Embryonic facial prominence (tissue), 1 donor: Measurements from ENCODE around the gene SMC5.
"Not testable (repeated sequence)": the region's sequence is repeated elsewhere in the genome, so short reads cannot be mapped to it uniquely, and the experiment has no call there.

ENCODE experiments used
- DNase-seq: peaks from one replicate; pipeline ENCODE4 v3.0.0-alpha.2; 2016; ENCODE audit errors: extremely low spot score

The SMC5 gene

DNA sequence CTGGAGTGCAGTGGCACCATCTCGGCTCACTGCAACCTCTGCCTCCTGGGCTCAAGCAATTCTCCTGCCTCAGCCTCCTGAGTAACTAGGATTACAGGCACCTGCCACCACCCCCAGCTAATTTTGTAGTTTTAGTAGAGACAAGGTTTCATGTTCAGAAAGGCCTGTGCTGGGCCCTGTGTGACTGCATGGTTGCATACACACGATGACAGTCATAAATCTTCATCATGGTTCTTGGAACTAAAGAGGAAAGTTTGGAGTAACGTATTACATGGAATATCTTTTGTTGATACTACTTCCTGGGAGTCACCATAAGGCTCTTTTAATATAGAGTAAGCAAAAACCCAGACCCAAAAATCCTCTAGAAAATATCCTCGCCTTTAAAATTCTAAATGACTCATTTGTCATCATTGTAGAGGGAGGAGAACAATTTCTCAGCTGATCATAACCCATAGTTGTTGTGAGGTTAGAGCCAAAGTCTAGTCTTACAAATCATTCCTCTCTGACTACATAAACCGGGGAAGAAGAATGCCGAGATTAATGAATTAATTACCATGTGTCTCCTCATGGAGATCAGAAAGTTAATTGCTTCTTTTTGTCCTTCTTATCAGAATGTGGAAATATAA lies 108.6 kb downstream of the SMC5 start:
- no peak for DNase-seq

DNA sequence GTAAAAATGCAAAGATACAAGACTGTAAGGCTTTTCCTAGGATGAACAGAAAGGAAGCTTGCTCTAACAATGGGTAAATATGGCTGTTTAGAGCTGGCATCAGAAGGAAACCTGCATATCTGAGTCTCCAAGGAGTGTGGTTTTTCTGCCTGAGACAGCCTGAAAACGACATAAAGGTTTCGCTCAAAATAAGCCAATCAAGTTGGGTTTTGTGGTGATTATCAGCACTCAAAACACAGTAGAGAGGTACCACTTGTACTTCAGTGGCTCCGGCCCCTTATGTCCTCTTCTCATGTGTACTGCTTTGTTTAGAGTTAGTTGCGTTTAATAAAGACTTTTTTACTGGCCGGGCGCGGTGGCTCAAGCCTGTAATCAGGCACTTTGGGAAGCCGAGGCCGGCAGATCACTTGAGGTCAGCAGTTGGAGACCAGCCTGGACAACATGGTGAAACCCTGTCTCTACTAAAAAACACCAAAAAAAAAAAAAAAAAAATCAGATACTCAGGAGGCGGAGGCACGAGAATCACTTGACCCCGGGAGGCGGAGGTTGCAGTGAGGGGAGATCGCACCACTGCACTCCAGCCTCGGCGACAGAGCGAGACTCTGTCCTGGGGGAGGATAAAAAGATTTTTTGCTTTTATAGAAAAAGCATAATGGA lies 116.3 kb downstream of the SMC5 start:
- no peak for DNase-seq

DNA sequence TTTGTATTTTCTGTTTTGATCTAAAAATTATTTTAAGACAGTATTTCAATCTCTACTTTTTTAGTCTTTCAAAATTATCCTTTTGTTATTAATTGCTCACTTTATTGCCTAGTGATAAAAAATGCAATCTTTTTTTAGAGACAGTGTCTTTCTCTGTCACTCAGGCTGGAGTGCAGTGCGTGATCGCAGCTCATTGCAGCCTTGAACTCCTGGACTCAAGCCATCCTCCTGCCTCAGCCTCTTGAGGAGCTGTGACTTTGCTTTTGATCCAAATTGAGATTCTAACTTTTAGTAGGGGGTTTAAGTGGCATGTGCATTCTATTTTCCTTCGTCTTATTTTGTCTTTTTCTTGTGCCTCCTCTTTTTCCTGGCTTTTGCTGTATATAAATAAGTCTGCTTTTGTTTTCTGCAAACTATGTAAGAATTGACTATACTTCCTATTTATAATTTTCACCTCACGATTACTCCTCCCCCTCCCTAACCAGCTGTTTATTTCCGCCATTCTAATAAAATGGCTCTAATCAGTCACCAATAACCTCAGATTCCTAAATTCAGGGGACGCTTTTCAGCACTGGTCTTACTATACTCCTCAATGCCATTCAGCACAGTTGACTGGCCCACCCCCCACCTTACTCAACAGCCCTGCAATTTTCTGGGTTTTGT lies 123.4 kb downstream of the SMC5 start:
- no peak for DNase-seq

DNA sequence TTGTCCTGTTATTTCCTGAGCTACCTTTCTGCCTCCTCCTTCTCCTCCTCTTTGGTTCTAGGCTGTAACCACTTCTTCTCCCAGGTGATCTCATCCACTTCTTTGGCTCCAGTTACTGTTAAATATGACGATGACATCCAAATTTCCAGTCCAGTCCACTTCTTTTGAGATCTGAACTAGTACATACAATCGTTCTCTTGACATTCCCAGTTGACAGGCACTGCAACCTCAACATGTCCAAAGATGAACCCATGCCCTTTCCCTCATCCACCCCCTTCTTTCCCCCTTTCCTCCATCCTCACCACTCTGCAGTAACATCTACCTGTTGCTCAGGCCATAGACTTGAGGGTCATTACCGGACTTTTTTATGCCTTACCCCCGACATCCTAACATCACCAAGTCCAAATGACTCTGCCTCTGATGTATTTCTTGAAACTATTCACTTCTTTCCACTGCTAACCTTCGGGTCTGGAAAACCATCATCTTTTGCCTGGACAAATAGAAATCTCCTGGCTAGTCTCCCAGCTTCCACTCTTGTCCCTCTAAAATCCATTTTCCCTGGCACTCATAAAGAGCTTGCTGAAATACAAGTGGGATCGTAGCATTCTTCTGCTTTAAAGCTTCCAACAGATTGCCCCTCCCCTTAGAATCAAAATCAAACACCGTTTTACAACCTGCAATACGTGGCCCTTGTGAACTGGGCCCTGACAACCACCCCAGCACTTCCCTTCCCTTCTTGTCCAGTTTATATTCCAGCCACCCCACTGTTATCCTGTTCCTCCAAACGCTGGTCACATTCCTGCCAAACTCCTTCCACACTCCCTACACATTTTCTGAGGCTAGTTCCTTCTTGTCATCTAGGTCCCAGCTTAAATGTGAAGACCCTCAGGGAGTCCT lies 124.2 kb downstream of the SMC5 start:
- no peak for DNase-seq

DNA sequence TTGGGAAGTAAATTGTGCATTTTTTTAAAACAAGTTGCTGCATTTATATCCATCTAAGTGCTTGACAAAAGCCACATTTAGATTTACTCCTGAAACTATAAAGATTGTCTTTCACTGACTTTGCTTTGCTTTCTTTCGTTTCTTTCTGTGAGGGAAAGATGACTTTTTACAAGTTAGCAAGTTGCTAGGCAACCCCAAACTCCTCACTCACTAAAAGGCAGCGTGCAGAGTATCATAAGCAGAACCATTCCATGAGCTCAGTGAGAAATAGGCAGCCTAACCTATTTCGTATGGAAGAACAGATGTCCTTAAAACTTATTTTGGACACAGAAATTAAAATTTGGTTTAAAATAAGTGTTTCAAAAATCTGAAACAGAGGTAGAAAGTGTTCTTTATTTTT lies 126.6 kb downstream of the SMC5 start:
- DNase-seq, result peak; percentile 75

DNA sequence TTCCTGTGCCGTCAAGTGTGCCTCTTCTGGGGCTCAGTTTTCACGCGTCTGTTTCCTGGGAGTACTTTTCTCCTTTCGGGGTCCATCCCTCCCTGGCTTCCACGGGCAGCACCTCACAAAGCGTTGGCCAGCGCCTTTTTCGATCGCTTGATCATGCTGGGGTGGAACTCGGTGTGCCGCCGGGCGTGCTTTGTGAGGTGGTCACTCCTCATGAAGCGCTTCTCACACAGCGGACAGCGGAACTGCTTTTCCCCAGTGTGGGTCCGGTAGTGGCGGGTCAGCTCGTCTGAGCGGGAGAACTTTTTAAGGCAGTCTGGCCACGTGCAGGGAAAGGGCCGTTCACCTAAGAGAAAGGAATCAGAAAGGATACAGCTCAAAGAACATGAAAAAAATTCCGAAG lies 128.9 kb downstream of the SMC5 start:
- no peak for DNase-seq

DNA sequence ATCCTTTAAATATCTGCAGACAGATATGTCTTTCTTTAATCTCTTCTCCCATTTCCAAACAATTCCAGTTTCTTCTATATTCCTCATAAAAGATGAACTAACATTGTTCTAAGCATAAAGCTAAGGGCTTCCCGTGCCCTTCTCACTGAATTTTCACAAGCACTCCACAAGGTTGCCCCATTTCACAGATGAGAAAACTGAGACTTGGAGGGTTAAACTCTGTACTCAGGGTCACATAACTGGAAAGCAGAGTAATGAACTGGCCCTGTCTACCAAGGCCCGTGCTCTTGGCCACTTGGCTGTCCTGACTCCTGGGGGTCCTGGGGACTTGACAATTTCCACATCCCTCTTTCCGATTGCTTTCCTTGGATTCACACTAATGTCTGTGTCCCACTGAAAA lies 130.4 kb downstream of the SMC5 start:
- no peak for DNase-seq

DNA sequence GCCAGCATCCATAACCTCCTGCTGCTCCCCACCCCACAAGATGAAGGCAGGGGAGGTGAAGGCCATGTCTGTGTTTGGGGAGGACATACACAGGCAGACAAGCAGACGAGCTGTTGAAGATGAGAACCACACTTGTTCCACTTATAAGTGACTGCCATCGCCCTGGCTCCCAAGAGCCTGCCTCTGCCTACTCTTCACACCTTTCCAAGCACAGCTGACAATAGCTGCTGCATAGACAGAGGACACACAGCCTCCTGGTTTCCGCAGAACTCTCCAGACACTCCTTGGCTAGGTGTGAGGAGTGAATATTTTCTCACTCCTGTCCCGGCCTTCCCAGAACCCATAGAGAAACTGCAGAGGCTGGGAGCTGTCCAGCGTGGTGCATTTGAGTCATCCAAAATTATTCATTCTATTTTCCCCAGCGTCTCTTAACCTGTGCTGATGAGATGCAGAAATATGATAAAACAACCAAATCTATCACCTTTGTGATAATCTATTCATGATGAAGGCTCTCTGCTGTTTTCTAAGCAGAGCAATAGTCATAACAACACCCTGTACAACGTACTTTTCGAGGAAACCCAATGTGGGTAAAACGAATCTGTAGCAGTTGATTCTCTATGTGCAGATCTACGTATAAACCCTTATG lies 131.0 kb downstream of the SMC5 start:
- no peak for DNase-seq

DNA sequence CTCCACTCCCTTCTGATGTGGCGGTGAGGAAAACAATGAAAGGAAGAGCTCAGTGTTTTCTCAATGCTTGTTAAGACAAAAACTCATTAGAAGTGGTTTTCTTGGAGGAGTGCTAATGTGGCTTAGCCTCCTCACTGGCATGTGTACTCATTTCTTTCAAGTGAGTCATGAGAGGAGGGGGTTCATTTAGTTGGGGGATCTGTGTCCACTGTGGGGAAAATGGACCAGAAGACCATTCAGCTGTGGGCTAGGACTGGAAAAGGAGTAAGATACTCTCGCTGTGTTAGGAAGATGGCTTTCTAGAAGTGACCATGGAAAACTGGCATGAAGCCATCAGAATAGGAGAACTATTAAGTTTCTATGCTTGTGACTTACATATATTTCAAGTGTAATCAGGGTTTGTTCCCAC lies 132.2 kb downstream of the SMC5 start:
- no peak for DNase-seq

DNA sequence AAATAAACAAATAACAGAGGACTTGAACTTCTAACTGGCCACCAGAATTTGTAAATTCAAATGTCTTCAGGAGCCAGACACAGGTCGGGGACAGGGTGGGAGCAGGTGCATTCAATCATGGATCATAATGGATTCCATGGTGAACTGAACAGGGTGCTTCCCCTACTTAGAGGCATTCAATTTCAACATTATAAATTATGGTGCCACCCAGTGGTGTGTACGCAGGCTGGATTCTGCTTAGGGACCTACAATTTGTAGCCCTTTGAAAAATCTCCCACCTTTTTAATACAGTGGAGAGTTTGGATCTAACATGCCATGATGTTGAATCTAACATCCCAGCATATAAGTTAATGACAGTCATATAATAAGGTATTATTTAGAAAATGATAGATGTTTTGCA lies 133.4 kb downstream of the SMC5 start:
- no peak for DNase-seq

DNA sequence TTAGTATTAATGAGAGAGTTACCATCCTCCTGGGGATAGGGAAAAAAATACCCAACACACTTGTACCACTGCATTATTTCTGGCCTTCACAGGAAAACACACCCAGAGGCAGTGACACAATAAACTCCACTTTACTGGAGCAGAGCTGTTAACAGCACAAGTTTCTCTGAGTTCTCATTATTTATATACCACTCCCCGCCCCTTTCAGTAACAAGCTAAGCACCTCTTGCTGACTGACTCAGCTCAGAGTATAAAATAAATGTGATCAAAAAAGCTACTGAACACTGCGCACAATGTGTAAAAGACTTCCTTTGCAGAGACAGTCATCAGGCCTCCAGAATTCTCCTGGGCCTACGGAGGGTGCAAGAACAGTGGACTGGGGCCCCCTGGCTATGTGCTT lies 134.1 kb downstream of the SMC5 start:
- no peak for DNase-seq

DNA sequence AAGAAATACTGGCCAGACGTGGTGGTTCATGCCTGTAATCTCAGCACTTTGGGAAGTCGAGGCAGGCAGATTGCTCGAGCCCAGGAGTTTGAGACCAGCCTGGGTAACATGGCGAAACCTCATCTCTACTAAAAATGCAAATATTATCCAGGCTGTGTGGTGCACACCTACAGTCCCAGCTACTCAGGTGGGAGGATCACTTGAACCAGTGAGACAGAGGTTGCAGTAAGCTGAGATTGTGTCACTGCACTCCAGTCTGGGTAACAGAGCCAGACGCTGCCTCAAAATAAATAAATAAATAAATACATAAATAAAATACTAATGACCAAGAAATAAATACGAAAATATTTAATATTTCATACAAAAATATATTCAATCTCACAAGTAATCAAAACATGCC lies 136.9 kb downstream of the SMC5 start:
- DNase-seq, result no peak

DNA sequence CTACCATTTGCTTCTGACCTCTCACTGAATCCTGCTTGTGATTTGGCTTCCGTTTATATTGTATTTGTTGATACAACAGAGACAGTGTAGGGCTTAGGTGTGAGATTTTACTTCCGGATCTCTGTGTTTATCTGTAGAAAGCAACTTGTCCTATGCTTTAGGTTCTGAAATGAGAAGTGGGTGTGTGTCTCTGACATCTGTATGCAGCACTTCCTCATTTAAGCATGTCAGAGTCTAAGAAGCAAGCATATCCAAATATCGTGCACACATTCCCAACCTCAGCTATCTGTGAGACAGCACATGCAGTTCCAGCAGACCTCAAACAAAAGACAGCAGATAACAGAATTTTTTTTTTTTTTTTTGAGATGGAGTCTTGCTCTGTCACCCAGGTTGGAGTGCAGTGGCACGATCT lies 139.4 kb downstream of the SMC5 start:
- DNase-seq, result no peak

DNA sequence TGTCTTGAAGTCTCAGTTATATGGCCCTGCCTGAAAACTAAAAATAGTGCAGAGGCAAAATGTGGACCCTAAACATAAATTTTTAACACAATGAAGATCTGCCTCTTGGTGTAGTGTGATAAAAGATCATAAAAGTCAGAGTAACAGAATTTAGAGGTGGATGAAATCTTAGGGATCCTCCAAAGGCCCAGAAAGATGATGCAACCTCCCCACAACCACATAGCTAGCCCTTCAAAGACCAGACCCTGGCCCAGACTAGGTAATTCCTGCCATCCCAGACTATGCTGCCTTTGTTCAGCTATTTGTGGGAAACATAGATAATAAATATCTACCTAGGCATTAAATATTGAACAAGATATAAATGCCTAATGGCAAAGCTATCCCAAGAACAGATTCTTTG lies 140.4 kb downstream of the SMC5 start:
- no peak for DNase-seq

DNA sequence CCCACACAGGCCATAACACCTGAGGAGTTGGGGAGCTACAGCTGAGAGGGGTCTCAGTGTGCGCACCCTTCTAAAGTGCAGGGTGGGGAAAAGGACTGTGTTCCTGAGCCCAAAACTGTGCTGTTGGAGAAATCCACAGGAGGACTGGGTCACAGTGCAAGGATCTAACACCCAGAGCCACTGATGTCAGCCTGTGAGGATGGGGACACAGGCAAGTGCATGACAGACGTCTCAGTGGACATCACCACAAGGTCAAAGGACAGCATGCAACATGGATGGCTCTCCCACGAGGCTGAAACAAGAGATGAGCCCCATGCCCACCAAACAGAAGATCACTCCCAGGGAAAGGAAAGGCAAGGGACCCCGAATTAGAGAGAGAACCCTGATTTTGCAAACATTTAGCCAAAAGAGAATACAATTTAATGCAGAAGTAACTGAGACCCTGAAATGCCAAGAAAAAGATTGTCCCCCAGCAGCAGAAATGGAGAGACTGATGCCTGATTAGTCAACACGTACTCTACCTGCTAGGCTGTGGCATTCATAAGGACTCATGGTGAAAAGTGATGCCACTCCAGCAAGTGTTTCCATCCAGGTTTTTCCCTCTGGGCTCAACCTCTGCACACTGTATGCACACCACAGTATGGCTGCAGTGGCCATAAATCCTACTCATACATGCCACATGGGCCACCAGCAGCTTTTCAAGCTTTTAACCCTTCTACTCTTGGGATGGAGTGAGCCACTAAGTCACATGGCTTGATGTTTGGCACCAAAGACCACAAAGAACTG lies 141.5 kb downstream of the SMC5 start:
- no peak for DNase-seq

DNA sequence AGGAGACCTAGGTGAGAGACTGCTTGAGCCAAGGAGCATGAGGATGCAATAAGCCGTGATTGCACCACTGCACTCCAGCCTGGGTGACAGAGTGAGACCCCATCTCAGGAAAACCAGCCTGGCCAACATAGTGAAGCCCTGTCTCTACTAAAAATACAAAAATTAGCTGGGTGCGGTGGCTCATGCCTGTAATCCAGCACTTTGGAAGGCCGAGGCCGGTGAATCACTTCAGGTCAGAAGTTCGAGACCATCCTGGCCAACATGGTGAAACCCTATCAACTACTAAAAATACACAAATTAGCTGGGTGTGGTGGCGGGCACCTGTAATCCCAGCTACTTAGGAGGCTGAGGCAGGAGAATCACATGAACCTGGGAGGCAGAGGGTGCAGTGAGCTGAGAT lies 142.5 kb downstream of the SMC5 start:
- not testable (repeated sequence) for DNase-seq

DNA sequence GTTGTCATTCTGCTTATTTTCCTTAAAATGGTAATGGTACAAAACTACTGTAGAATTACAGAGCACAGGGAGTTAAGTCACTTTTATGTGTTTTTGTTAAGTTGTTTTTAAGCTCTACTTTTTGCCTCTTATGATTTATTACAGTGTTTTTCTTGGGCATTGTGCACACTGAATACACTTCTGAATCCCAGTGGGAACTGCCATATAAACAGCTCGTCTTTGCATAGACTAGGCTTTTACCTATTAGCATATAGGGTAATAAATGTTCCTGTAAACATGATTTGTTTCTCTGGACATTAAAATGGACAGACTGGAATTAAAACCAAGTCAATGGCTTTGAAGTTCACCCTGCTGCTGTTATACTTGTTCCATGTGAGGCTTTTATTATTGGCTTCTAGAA lies 143.4 kb downstream of the SMC5 start:
- DNase-seq, result no peak

DNA sequence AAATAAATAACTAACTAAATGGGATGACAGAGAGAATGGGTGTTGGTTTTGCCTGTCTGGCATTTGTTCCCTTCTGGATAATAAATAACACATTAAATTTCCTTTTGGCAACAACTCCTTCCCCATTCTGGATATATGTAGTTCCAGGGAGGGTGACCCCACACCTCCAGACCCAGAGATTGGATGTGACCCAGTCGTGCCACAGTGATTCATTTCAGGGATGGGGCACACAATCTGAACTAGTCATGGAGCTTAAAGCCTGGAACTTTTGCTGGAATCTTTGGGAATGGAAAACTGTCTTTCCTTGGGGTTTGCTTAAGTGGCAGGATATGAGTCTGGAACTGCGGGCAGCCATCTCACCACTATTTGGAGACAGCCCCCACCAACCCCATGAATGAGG lies 144.4 kb downstream of the SMC5 start:
- no peak for DNase-seq

DNA sequence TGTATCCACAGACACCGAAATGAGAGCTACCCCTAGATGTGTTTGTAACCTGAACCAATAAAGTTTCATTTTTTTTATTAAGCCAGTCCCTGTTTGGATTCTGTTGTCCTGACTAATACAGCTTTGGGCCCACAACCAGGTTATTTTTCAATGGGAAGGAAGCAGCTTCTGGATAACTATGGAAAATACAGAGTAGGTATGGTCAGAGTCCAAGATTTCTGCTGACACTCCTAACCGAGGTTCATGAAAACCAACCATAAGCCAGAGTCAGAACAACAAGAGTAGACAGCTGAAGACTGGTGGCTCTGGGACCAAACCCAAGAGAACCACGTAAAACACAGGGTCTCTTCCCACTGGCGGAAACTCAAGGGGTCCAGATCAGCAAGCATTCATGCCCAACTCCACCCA lies 144.8 kb downstream of the SMC5 start:
- no peak for DNase-seq

DNA sequence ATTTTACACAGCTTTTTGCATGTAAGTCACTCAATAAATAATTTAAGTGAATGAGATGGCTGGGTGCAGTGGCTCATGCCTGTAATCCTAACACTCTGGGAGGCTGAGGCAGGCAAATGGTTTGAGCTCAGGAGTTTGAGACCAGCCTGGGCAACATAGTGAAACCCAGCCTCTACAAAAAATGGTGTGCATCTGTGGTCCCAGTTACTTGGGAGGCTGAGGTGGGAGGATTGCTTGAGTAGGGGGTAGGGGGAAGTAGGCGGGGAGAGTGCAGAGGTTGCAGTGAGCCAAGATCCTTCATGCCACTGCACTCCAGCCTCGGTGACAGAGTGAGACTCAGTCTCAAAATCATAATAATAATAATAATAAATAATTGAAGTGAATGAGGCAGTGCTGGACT lies 145.5 kb downstream of the SMC5 start:
- no peak for DNase-seq
